Cardiac septum (tissue), 1 donor: ENCODE measurements around the gene PPP1R12B. TPM values are rescaled to one million over a fixed set of nuclear protein-coding genes. Genes with fewer than 3 reads are reported as not detected.
"Not testable (repeated sequence)": the region's sequence is repeated elsewhere in the genome, so short reads cannot be mapped to it uniquely, and the experiment has no call there.

Experiments used
- DNase-seq: peaks from one replicate; pipeline ENCODE4 v3.0.0-alpha.2; 2020; ENCODE audit warnings: low spot score
- intact Hi-C: fragments of 100-400 bp; cut with DNase I; formaldehyde crosslinking; loops from one replicate; pipeline ENCODE4 v1.14.0; 2022
- total RNA-seq: library from RNA; stranded (reverse); fragmentation: NEBNext Ultra II Directional; extraction: Animal tissue kit (Norgen Biotek cat#: 25700); gene quantifications from one replicate; pipeline ENCODE4 v1.2.1, GENCODE V29; 2021
- donor health status: DM: no; HTN: no; CAD: no.

PPP1R12B gene
- total RNA-seq, 1 donor from 2014 or later = 428 TPM

- intact Hi-C loops = loop anchor here (5.0 to 10.0 kb wide), 2 partner anchors 251 to 374 kb away; no protein-coding TSS in a partner anchor
- no peak for DNase-seq
Observed at GRCh38 chr1:202343652-202344349, 4.7 kb upstream of the PPP1R12B start.

GRCh38 chr1:202348005-202348508 is 442 bp upstream of the PPP1R12B start:
- DNase-seq = no peak
- intact Hi-C loops = loop anchor here (2.0 to 10.0 kb wide), 2 partner anchors 115 to 247 kb away; no protein-coding TSS in a partner anchor

- intact Hi-C loops = loop anchor here (2.0 to 10.0 kb wide), 2 partner anchors 113 to 245 kb away; no protein-coding TSS in a partner anchor
- no peak for DNase-seq
Observed at GRCh38 chr1:202349206-202349928, 868 bp downstream of the PPP1R12B start.

- no peak for DNase-seq
- intact Hi-C loops = loop anchor here (5.0 kb wide), 1 partner anchor 51 kb away; no protein-coding TSS in a partner anchor
Observed at GRCh38 chr1:202351725-202352124, 3.2 kb downstream of the PPP1R12B start.

- not testable (repeated sequence) for DNase-seq
- intact Hi-C loops = loop anchor here (5.0 kb wide), 1 partner anchor 50 kb away; no protein-coding TSS in a partner anchor
Observed at GRCh38 chr1:202352583-202353197, 4.2 kb downstream of the PPP1R12B start.

GRCh38 chr1:202355944-202356553 is 7.5 kb downstream of the PPP1R12B start:
- no peak for DNase-seq
- intact Hi-C loops = no loop called here

GRCh38 chr1:202357506-202357905 is 9.0 kb downstream of the PPP1R12B start:
- DNase-seq = no peak
- intact Hi-C loops = no loop called here

GRCh38 chr1:202361224-202361623 is 12.7 kb downstream of the PPP1R12B start:
- DNase-seq = no peak
- intact Hi-C loops = no loop called here

- DNase-seq = no peak
- intact Hi-C loops = no loop called here
Observed at GRCh38 chr1:202361701-202362100, 13.2 kb downstream of the PPP1R12B start.

GRCh38 chr1:202362212-202362611 is 13.7 kb downstream of the PPP1R12B start:
- DNase-seq = no peak
- intact Hi-C loops = no loop called here

- no peak for DNase-seq
- intact Hi-C loops = no loop called here
Observed at GRCh38 chr1:202365092-202365815, 16.8 kb downstream of the PPP1R12B start.

GRCh38 chr1:202367271-202367670 is 18.8 kb downstream of the PPP1R12B start:
- DNase-seq = no peak
- intact Hi-C loops = no loop called here

GRCh38 chr1:202370906-202371305 is 22.4 kb downstream of the PPP1R12B start:
- DNase-seq, intact Hi-C loops: not testable (repeated sequence)

GRCh38 chr1:202374099-202374498 is 25.6 kb downstream of the PPP1R12B start:
- intact Hi-C loops = no loop called here

GRCh38 chr1:202375175-202375574 is 26.7 kb downstream of the PPP1R12B start:
- DNase-seq, intact Hi-C loops: not testable (repeated sequence)

More at GRCh38 chr1:202374099-202374498, 25.6 kb downstream of the PPP1R12B start:
- DNase-seq = no peak

- intact Hi-C loops = no loop called here
- DNase-seq = no peak
Observed at GRCh38 chr1:202376247-202376646, 27.7 kb downstream of the PPP1R12B start.

GRCh38 chr1:202379884-202380529 is 31.5 kb downstream of the PPP1R12B start:
- intact Hi-C loops, DNase-seq: not testable (repeated sequence)

- intact Hi-C loops, DNase-seq: not testable (repeated sequence)
Observed at GRCh38 chr1:202380535-202380934, 32.0 kb downstream of the PPP1R12B start.
